SU-DHL-6 (cell line): ENCODE data around the gene CUX1.

Experiments used
- CTCF ChIP-seq: fragments of 200-600 bp; sonication (generic); IDR thresholded peaks from one replicate; pipeline ENCODE4 v1.5.1; 2017; ENCODE audit warnings: antibody characterized with exemption, mild to moderate bottlenecking, low read length, moderate library complexity; ENCODE audit not compliant: insufficient read depth, poor library complexity, severe bottlenecking
- EZH2phosphoT487 ChIP-seq: fragments of 200-600 bp; sonication (generic), shearing (Covaris generic); conservative IDR thresholded peaks from 2 replicates; pipeline ENCODE4 v1.6.1; 2018; ENCODE audit warnings: mild to moderate bottlenecking, antibody characterized with exemption, low read length, moderate library complexity, mixed read lengths

GRCh38 chr7:101988513-101988912, 171.1 kb downstream of the CUX1 start:
- no peak for TF ChIP-seq CTCF
- no peak for TF ChIP-seq EZH2phosphoT487
